Stomach smooth muscle (tissue), 2 donors: ENCODE measurements around the gene RBMS3.
"Not testable (repeated sequence)": the region's sequence is repeated elsewhere in the genome, so short reads cannot be mapped to it uniquely, and the experiment has no call there.

Source experiments
- H3K27ac ChIP-seq: one replicate; pipeline ENCODE4 v1.7.0; 2013; ENCODE audit warnings: mild to moderate bottlenecking, low read length, inconsistent platforms
- H3K27me3 ChIP-seq, 2 donors: one replicate each; pipeline ENCODE4 v1.7.0; 2013; ENCODE audit warnings: low read length in 2 of 2; ENCODE audit not compliant: insufficient read depth in 2 of 2, control insufficient read depth in 1 of 2
- H3K36me3 ChIP-seq, 2 donors: one replicate each; pipeline ENCODE4 v1.7.0; 2013; ENCODE audit warnings: low read length in 2 of 2; ENCODE audit not compliant: control insufficient read depth in 2 of 2, insufficient read depth in 2 of 2
- H3K4me1 ChIP-seq: one replicate; pipeline ENCODE4 v1.7.0; 2013; ENCODE audit warnings: low read length; ENCODE audit not compliant: control insufficient read depth, insufficient read depth
- H3K4me3 ChIP-seq, 2 donors: one replicate each; pipeline ENCODE4 v1.7.0; 2013; ENCODE audit warnings: low read length in 2 of 2
- H3K9ac ChIP-seq, 2 donors: one replicate each; pipeline ENCODE4 v1.7.0; 2013; ENCODE audit warnings: low read length in 2 of 2, mild to moderate bottlenecking in 1 of 2
- H3K9me3 ChIP-seq, 2 donors: one replicate each; pipeline ENCODE4 v1.7.0; 2013; ENCODE audit warnings: low read length in 2 of 2; ENCODE audit not compliant: control insufficient read depth in 2 of 2
- donor health status: healthy.
- donor health status: Pancreatic carcinoma.

RBMS3 gene

DNA sequence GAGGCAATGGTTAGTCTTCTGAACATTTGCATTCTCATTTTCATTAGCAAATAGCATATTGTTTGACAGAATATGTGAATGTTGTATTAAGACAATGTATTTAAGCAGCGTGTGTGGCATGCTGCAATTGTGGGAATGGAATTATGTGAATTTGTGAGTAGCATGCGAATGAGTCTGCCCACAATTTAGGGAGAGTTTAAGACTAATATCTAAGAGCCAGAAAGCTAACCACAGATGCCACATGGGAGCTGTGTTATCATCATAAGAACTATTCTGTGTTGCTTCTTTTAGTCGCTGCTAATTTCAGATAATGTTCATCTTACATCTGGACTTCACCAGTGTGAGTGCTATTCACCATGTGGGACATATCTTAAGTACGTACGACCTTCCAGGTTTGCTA is 494.5 kb downstream of the RBMS3 start:
- no peaks in the 10 kb centered on the region for H3K4me1 ChIP-seq
- no peak overlapping the region for H3K4me3 ChIP-seq
- no peak overlapping the region for H3K9ac ChIP-seq
- no peaks in the 10 kb centered on the region for H3K27me3 ChIP-seq
- no peaks in the 10 kb centered on the region for H3K36me3 ChIP-seq
- H3K9me3 ChIP-seq = no peaks in the 10 kb centered on the region
- no peak overlapping the region for H3K27ac ChIP-seq

DNA sequence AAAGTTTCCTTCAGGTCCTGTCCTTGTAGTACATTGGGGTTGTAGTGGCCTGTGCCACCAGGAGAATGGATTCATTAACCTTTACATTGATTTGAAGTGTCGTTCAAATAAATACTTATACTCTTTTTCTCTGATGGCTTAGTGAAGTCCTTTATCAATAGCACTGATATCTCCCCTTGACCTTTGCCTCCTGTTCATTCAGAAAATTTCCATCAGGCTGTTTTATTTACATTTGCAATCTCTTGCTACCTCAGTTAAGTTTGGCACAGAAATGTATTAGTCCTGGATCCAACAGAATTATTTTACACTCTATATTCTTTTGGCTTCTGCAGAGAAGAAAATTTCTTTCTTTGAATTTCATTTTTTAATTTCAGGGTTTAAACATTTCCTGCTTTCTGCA is 497.0 kb downstream of the RBMS3 start:
- no peaks in the 10 kb centered on the region for H3K36me3 ChIP-seq
- no peaks in the 10 kb centered on the region for H3K9me3 ChIP-seq
- H3K9ac ChIP-seq = no peak overlapping the region
- H3K4me1 ChIP-seq = no peaks in the 10 kb centered on the region
- no peaks in the 10 kb centered on the region for H3K27me3 ChIP-seq
- no peak overlapping the region for H3K27ac ChIP-seq
- H3K4me3 ChIP-seq = no peak overlapping the region

DNA sequence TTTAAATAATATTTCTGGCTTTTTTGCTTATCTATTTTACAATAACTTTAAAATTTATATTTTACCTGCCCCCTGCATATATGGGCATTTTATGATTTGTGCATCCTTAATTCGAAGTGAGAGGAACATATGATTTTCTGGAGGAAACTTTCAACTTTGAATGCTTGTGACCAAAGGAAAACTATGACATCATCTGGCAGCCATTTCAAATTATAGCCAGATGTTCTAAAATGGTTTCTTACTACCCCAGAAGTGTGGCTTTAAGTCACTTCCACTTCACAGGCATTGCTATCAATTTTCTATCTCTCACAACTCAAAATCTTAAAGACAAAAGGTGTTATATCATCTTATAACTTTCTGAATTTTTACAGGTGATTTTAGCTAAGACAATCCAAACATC is 508.8 kb downstream of the RBMS3 start:
- H3K36me3 ChIP-seq = no peaks in the 10 kb centered on the region

DNA sequence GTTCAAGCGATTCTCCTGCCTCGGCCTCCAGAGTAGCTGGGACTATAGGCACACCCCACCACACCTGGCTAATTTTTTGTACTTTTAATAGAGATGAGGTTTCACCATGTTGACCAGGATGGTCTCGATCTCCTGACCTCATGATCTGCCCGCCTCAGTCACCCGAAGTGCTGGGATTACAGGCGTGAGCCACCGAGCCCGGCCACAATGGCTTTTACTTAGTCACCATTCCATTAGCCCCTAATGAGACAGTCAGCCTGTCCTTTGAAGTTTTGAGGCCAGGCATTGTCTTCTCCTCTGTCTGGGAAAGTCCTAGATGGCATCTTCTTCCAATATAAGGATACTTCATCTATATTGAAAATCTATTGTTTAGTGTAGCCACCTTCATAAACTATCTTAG is 515.9 kb downstream of the RBMS3 start:
- no peak overlapping the region for H3K27ac ChIP-seq
- no peaks in the 10 kb centered on the region for H3K9me3 ChIP-seq
- H3K4me3 ChIP-seq = no peak overlapping the region
- H3K36me3 ChIP-seq = no peaks in the 10 kb centered on the region
- H3K4me1 ChIP-seq = no peaks in the 10 kb centered on the region
- H3K27me3 ChIP-seq = no peaks in the 10 kb centered on the region
- no peak overlapping the region for H3K9ac ChIP-seq

More for the DNA sequence above, 508.8 kb downstream of the RBMS3 start:
- Histone ChIP-seq H3K27ac (no peak overlapping the region), H3K9ac (no peak overlapping the region), H3K27me3 (no peaks in the 10 kb centered on the region), H3K4me3 (no peak overlapping the region), H3K4me1 (no peaks in the 10 kb centered on the region), H3K9me3 (no peaks in the 10 kb centered on the region)

DNA sequence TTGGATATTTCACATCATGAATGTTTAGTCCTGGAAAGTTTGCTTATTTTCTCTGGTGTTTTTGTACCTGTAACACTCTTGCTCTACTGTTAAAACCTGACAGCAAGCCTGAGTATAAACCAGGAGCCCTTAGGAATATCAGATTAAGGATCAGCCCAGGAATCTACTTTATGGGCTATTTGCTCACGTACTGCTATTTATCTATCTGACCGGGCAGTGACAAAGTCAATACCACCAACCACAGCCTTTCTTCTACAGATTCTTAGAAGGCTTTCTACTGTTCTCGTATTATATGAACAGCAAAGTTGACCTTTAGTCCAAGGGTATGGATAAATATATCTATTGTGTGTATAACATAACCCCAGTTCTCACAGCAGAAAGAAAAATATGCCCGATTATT is 521.2 kb downstream of the RBMS3 start:
- Histone ChIP-seq H3K27me3 (no peaks in the 10 kb centered on the region), H3K9me3 (no peaks in the 10 kb centered on the region), H3K9ac (no peak overlapping the region), H3K4me1 (no peaks in the 10 kb centered on the region), H3K36me3 (no peaks in the 10 kb centered on the region), H3K4me3 (no peak overlapping the region), H3K27ac (no peak overlapping the region)

DNA sequence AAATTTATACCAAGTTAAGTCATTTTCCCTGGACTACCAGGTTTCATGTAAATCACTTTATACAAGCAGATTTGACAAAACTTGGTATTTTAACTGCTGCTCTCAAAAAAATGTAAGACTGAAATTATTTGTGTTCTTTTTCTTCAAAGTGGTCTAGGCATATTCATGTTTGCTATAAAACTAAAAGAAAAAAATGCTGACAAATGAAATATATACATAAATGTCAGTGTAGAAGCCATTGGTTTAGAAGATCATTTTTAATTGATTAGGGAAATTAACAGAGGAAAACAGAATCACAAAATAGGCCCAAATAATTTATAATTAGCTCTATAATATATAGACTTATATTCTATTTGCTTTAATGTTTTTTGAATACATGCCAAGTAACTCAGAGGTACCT is 523.2 kb downstream of the RBMS3 start:
- Histone ChIP-seq H3K9me3 (no peaks in the 10 kb centered on the region), H3K36me3 (no peaks in the 10 kb centered on the region), H3K4me1 (no peaks in the 10 kb centered on the region), H3K9ac (no peak overlapping the region), H3K27me3 (no peaks in the 10 kb centered on the region), H3K27ac (no peak overlapping the region), H3K4me3 (no peak overlapping the region)

DNA sequence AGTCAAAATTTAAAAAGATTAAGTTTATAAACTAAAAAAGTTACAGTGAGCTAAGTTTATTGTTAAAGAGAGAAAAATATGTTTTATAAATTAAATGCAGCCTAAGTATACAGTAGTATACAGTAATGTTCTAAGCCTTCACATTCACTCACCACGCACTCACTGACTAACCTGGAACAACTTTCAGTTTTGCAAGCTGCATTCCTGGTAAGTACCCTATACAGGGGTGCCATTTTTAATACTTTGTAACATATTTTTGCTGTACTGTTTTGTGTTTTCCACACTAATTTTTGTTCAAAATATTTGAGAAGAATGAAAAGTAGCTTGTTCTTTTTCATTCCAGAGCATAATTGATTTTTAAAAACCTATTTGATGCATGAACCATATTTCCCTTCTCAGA is 524.9 kb downstream of the RBMS3 start:
- no peaks in the 10 kb centered on the region for H3K36me3 ChIP-seq
- H3K27ac ChIP-seq = no peak overlapping the region
- H3K9me3 ChIP-seq = no peaks in the 10 kb centered on the region
- H3K4me1 ChIP-seq = no peaks in the 10 kb centered on the region
- no peaks in the 10 kb centered on the region for H3K27me3 ChIP-seq
- H3K9ac ChIP-seq = no peak overlapping the region
- H3K4me3 ChIP-seq = no peak overlapping the region

DNA sequence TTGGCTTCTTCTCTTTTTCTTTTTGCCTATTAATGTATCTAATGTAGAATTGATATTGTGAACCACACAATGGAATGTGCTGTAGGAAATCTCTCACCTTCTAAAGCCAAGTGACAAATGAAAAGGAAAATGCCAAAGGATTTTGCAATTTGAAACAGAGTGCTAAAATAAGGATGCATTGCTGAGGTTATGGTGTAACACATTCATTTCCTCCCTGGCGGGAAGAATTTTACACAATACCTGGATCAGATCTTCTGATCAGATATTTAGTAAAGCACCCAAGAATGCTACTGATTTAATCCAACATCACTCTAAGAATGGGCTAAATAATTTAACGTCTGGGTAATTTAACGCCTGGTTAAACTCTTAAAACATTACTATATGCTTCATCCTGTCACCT is 527.5 kb downstream of the RBMS3 start:
- not testable (repeated sequence) for H3K4me1 ChIP-seq, H3K36me3 ChIP-seq, H3K4me3 ChIP-seq, H3K27me3 ChIP-seq, H3K9ac ChIP-seq, H3K27ac ChIP-seq, H3K9me3 ChIP-seq

DNA sequence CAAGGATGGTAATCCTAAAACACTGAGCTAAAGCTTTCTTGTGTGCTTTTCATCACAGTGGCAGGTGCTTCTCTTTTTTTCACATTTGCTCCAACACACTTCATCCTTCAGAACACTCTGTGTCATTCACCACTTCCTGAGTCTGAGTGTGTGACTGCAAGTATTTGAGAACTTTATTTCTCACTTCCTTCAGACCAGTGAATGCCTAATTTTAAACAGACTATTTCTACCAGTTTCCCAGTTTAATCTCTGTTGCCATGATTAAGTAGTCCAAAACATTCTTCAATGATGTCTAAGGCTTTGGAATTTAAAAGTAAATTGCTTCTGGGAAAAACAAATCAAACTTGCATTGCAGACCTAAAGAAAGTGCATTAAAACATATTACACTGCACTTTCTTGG is 541.2 kb downstream of the RBMS3 start:
- Histone ChIP-seq H3K36me3 (no peaks in the 10 kb centered on the region), H3K4me3 (no peak overlapping the region), H3K4me1 (no peaks in the 10 kb centered on the region), H3K9ac (no peak overlapping the region), H3K27ac (no peak overlapping the region), H3K9me3 (no peaks in the 10 kb centered on the region), H3K27me3 (no peaks in the 10 kb centered on the region)

DNA sequence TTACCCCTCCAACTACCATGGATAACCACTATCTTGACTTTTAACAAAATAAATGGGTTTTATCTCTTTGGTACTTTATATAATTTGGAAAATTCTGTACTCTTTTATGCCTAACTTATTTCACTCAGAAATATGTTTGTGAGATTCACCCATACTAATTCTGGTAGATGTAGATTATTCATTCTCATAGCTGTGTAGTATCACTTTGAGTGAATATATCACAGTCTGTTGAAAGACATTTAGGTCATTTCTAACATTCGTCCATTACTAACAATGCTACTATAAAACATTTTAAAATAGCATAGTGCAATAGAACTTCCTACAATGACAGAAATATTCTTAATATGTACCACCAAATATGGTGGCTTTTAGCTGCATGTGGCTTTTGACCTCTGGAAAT is 542.4 kb downstream of the RBMS3 start:
- H3K4me3 ChIP-seq = no peak overlapping the region
- H3K9me3 ChIP-seq = no peaks in the 10 kb centered on the region
- H3K4me1 ChIP-seq = no peaks in the 10 kb centered on the region
- H3K9ac ChIP-seq = no peak overlapping the region
- no peaks in the 10 kb centered on the region for H3K36me3 ChIP-seq
- no peaks in the 10 kb centered on the region for H3K27me3 ChIP-seq
- H3K27ac ChIP-seq = no peak overlapping the region

DNA sequence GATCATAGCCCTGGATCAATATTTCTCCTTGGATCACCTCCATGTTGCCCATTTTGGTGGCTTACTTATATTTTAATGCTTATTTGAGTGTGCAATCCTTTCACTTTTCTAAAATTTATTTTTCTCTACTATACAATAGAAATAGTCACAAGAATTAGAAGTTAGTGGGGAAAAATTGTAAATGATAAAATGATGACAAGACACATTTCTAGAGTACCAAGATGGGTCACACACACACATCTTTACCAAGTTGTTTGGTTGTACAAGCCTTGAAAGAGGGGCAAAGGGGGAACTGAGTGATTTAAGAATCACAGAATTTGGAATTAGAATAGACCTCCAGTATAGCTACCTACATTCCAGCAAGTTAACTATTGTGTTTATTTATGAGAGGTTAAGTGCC is 545.8 kb downstream of the RBMS3 start:
- Histone ChIP-seq H3K4me3 (no peak overlapping the region), H3K4me1 (no peaks in the 10 kb centered on the region), H3K9me3 (no peaks in the 10 kb centered on the region), H3K27me3 (no peaks in the 10 kb centered on the region), H3K27ac (no peak overlapping the region), H3K9ac (no peak overlapping the region), H3K36me3 (no peaks in the 10 kb centered on the region)

DNA sequence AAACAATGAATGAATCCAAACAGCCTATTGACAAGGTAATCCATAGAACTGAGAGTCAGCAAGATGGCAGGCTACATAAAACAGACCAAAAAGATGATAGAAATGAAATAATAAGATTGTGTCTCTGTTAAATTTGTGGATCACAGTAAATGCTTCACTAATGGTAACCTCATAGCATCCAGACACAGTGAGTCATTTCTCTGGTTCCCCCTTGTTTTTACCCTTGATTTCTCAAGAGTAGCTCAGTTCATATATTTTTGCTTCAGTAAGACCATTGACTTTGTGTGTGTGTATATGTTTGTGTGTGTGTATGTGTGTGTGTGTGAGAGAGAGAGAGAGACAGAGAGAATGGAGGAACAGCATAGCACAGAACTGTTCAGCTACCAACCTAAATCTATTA is 546.9 kb downstream of the RBMS3 start:
- no peaks in the 10 kb centered on the region for H3K9me3 ChIP-seq
- H3K9ac ChIP-seq = no peak overlapping the region
- no peaks in the 10 kb centered on the region for H3K4me1 ChIP-seq
- H3K4me3 ChIP-seq = no peak overlapping the region
- no peak overlapping the region for H3K27ac ChIP-seq
- H3K27me3 ChIP-seq = no peaks in the 10 kb centered on the region
- no peaks in the 10 kb centered on the region for H3K36me3 ChIP-seq
